H9 (cell line): Measurements from ENCODE around the gene RALGDS. TPM values are rescaled to one million over a fixed set of nuclear protein-coding genes. Genes with fewer than 3 reads are reported as not detected.

Experiments used
- DNase-seq: peaks from one replicate; pipeline ENCODE4 v3.0.0-alpha.2; 2017
- H2AFZ ChIP-seq: one replicate; pipeline ENCODE4 v1.6.1; 2013; ENCODE audit warnings: mild to moderate bottlenecking, low read length, control low read depth, moderate library complexity
- H2AK5ac ChIP-seq: 2 replicates; pipeline ENCODE4 v1.6.1; 2013; ENCODE audit warnings: low read length, control low read depth, mixed read lengths; ENCODE audit not compliant: insufficient read length
- H2BK120ac ChIP-seq: one replicate; pipeline ENCODE4 v1.6.1; 2013; ENCODE audit warnings: low read depth, mild to moderate bottlenecking, low read length, control low read depth, inconsistent platforms; ENCODE audit not compliant: poor library complexity, severe bottlenecking
- H2BK12ac ChIP-seq: 2 replicates; pipeline ENCODE4 v1.6.1; 2013; ENCODE audit warnings: low read length, control low read depth, mixed read lengths, low read depth; ENCODE audit not compliant: insufficient read length
- H2BK15ac ChIP-seq: 2 replicates; pipeline ENCODE4 v1.6.1; 2013; ENCODE audit warnings: low read depth, low read length, control low read depth
- H2BK20ac ChIP-seq: one replicate; pipeline ENCODE4 v1.6.1; 2013; ENCODE audit warnings: low read depth, mild to moderate bottlenecking, low read length, control low read depth, inconsistent platforms; ENCODE audit not compliant: poor library complexity, severe bottlenecking
- H2BK5ac ChIP-seq: 2 replicates; pipeline ENCODE4 v1.6.1; 2013; ENCODE audit warnings: low read length, control low read depth, mixed read lengths; ENCODE audit not compliant: insufficient read length
- H3K14ac ChIP-seq: 2 replicates; pipeline ENCODE4 v1.6.1; 2013; ENCODE audit warnings: low read length, control low read depth; ENCODE audit not compliant: insufficient read depth
- H3K18ac ChIP-seq: 2 replicates; pipeline ENCODE4 v1.6.1; 2013; ENCODE audit warnings: low read depth, mild to moderate bottlenecking, mixed read lengths, low read length, control low read depth; ENCODE audit not compliant: insufficient read length
- H3K23ac ChIP-seq: 2 replicates; pipeline ENCODE4 v1.6.1; 2013; ENCODE audit warnings: low read length, control low read depth, mixed read lengths, low read depth; ENCODE audit not compliant: insufficient read length
- H3K23me2 ChIP-seq: 2 replicates; pipeline ENCODE4 v1.6.1; 2013; ENCODE audit warnings: low read depth, mild to moderate bottlenecking, mixed read lengths, low read length, control low read depth; ENCODE audit not compliant: insufficient read length, poor library complexity, severe bottlenecking
- H3K27ac ChIP-seq: 2 replicates; pipeline ENCODE4 v1.5.1; 2013; ENCODE audit warnings: low read length, control low read depth, mixed read lengths, low read depth; ENCODE audit not compliant: insufficient read length
- H3K27me3 ChIP-seq: 2 replicates; pipeline ENCODE4 v1.6.1; 2013; ENCODE audit warnings: low read length, control low read depth, inconsistent platforms; ENCODE audit not compliant: insufficient read depth
- H3K4ac ChIP-seq: 2 replicates; pipeline ENCODE4 v1.6.1; 2013; ENCODE audit warnings: low read depth, mild to moderate bottlenecking, control low read depth, inconsistent platforms, low read length, moderate library complexity
- H3K4me1 ChIP-seq: 2 replicates; pipeline ENCODE4 v1.6.1; 2013; ENCODE audit warnings: low read length, control low read depth, inconsistent platforms; ENCODE audit not compliant: insufficient read depth
- H3K4me2 ChIP-seq: 2 replicates; pipeline ENCODE4 v1.6.1; 2013; ENCODE audit warnings: low read length, control low read depth, mixed read lengths; ENCODE audit not compliant: insufficient read length, insufficient read depth
- H3K56ac ChIP-seq: 2 replicates; pipeline ENCODE4 v1.6.1; 2013; ENCODE audit warnings: low read depth, mild to moderate bottlenecking, mixed read lengths, low read length, control low read depth; ENCODE audit not compliant: insufficient read length
- H3K79me1 ChIP-seq: 2 replicates; pipeline ENCODE4 v1.6.1; 2013; ENCODE audit warnings: low read depth, mild to moderate bottlenecking, moderate library complexity, low read length, control low read depth, inconsistent platforms; ENCODE audit not compliant: insufficient read depth, poor library complexity, severe bottlenecking
- H3K79me2 ChIP-seq: 2 replicates; pipeline ENCODE4 v1.6.1; 2013; ENCODE audit warnings: low read length, control low read depth, inconsistent platforms; ENCODE audit not compliant: insufficient read depth
- H3K9ac ChIP-seq: 2 replicates; pipeline ENCODE4 v1.6.1; 2013; ENCODE audit warnings: low read length, control low read depth, mixed read lengths; ENCODE audit not compliant: insufficient read length; ENCODE audit errors: extremely low read depth
- H3K9me3 ChIP-seq: one replicate; pipeline ENCODE4 v1.6.1; 2013; ENCODE audit warnings: low read depth, low read length, inconsistent platforms; ENCODE audit not compliant: control insufficient read depth
- H3T11ph ChIP-seq: one replicate; pipeline ENCODE4 v1.6.1; 2013; ENCODE audit warnings: mild to moderate bottlenecking, low read length, control low read depth, inconsistent platforms
- H4K20me1 ChIP-seq: one replicate; pipeline ENCODE4 v1.6.1; 2013; ENCODE audit not compliant: control insufficient read depth, insufficient read length, insufficient read depth
- H4K5ac ChIP-seq: 2 replicates; pipeline ENCODE4 v1.6.1; 2013; ENCODE audit warnings: low read depth, mild to moderate bottlenecking, mixed read lengths, low read length, control low read depth; ENCODE audit not compliant: insufficient read length
- H4K8ac ChIP-seq: replicated peaks from 2 replicates; pipeline ENCODE4 v1.6.1; 2013; ENCODE audit warnings: low read length, control low read depth, mixed read lengths, low read depth; ENCODE audit not compliant: insufficient read length
- H4K91ac ChIP-seq: 2 replicates; pipeline ENCODE4 v1.6.1; 2013; ENCODE audit warnings: low read depth, mild to moderate bottlenecking, moderate library complexity, mixed read lengths, low read length, control low read depth; ENCODE audit not compliant: insufficient read length
- H3K27ac Mint-ChIP-seq, 3 experiments: 2 replicates in 2 of 3; 3 replicates in 1 of 3; pipeline ENCODE4 v1.8.0; 2020 to 2021; ENCODE audit warnings: mixed read lengths in 3 of 3, mild to moderate bottlenecking in 1 of 3, moderate library complexity in 1 of 3
- H3K27me3 Mint-ChIP-seq: 2 replicates; pipeline ENCODE4 v1.8.0; 2021; ENCODE audit warnings: low read depth, mild to moderate bottlenecking, moderate library complexity, mixed read lengths
- H3K36me3 Mint-ChIP-seq, 3 experiments: 2 replicates in 2 of 3; 3 replicates in 1 of 3; pipeline ENCODE4 v1.8.0; 2020 to 2021; ENCODE audit warnings: low read depth in 3 of 3, mixed read lengths in 3 of 3; ENCODE audit not compliant: insufficient read depth in 1 of 3
- H3K4me1 Mint-ChIP-seq, 2 experiments: 2 replicates each; pipeline ENCODE4 v1.8.0; 2020; ENCODE audit warnings: mixed read lengths in 2 of 2
- H3K4me3 Mint-ChIP-seq, 2 experiments: 2 replicates in 1 of 2; 3 replicates in 1 of 2; pipeline ENCODE4 v1.8.0; 2020 to 2021; ENCODE audit warnings: mild to moderate bottlenecking in 2 of 2, mixed read lengths in 2 of 2, moderate library complexity in 1 of 2
- H3K9me3 Mint-ChIP-seq, 2 experiments: 2 replicates in 1 of 2; 3 replicates in 1 of 2; pipeline ENCODE4 v1.8.0; 2020; ENCODE audit warnings: mild to moderate bottlenecking in 2 of 2, mixed read lengths in 2 of 2, moderate library complexity in 1 of 2
- WGBS: extraction: QIAGEN DNeasy Blood & Tissue Kit; methylation state at CpG from one replicate; pipeline ENCODE4 v1.1.7; 2013; ENCODE audit warnings: missing lambda C conversion rate, low lambda C conversion rate, mixed read lengths; ENCODE audit not compliant: insufficient read length; ENCODE audit errors: extremely low coverage; 5-methylcytosine and 5-hydroxymethylcytosine counted together
- total RNA-seq: library from RNA; stranded (reverse); gene quantifications from 2 replicates; pipeline ENCODE4 v1.2.1, GENCODE V29; 2021
- TF ChIP-seq, protein P1 (sequence below): fragments of 200-600 bp; sonication (generic); conservative IDR thresholded peaks from 3 replicates; pipeline ENCODE4 v1.8.0; 2021; ENCODE audit warnings: antibody characterized with exemption, mild to moderate bottlenecking

Gene RALGDS
- total RNA-seq, 1 experiment from 2014 or later: 21.3 TPM

DNA sequence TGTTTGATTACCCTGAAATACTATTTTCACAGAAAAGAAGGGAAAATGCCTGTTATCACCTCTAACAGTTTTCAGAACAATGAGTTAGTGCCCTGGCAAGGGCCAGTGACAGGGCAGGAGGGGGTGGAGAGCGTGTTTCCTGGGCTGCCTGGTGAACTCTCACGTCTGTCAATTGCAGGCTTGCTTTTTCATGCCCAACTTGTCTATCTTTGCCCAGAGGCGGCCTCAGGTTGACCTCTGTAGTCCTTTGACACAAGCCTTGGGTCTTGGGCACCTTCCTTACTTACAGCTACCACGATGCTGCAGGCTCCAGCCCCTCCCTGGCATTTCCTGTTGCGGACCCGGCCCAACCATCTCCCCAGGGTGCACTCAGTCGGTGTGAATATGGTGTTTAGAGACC is 61.4 kb downstream of the RALGDS start:
- no CpG with 5 or more reads among the region's 7 CpGs for whole genome bisulfite sequencing
- Histone ChIP-seq H2BK120ac (no peak overlapping the region), H4K8ac (no peak overlapping the region), H3K4ac (no peak overlapping the region), H3K56ac (no peak overlapping the region), H3K79me2 (no peaks in the 10 kb centered on the region), H3T11ph (no peak overlapping the region), H3K9me3 (no peaks in the 10 kb centered on the region), H3K79me1 (no peaks in the 10 kb centered on the region), H3K27me3 (no peaks in the 10 kb centered on the region), H3K23ac (no peak overlapping the region), H2AK5ac (no peak overlapping the region), H2BK20ac (no peak overlapping the region), H4K91ac (no peak overlapping the region), H3K14ac (no peak overlapping the region), H3K27ac (no peak overlapping the region), H3K4me2 (no peak overlapping the region), H3K4me1 (peaks cover 2% of the 10 kb centered on the region; the same call in 1 of the 2 replicates), H3K18ac (no peak overlapping the region), H4K20me1 (peaks cover 3% of the 10 kb centered on the region), H4K5ac (no peak overlapping the region), H2AFZ (no peak overlapping the region), H3K23me2 (no peaks in the 10 kb centered on the region), H3K9ac (no peak overlapping the region), H2BK12ac (no peak overlapping the region), H2BK5ac (no peak overlapping the region), H2BK15ac (no peak overlapping the region)
- TF ChIP-seq, protein P1, sequence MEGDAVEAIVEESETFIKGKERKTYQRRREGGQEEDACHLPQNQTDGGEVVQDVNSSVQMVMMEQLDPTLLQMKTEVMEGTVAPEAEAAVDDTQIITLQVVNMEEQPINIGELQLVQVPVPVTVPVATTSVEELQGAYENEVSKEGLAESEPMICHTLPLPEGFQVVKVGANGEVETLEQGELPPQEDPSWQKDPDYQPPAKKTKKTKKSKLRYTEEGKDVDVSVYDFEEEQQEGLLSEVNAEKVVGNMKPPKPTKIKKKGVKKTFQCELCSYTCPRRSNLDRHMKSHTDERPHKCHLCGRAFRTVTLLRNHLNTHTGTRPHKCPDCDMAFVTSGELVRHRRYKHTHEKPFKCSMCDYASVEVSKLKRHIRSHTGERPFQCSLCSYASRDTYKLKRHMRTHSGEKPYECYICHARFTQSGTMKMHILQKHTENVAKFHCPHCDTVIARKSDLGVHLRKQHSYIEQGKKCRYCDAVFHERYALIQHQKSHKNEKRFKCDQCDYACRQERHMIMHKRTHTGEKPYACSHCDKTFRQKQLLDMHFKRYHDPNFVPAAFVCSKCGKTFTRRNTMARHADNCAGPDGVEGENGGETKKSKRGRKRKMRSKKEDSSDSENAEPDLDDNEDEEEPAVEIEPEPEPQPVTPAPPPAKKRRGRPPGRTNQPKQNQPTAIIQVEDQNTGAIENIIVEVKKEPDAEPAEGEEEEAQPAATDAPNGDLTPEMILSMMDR: no peak
- Mint-ChIP-seq H3K27me3 (no peaks in the 10 kb centered on the region), H3K9me3 (no peaks in the 10 kb centered on the region; a peak in 1 of 5 replicates), H3K4me3 (no peak overlapping the region), H3K4me1 (peaks cover 28 to 29% of the 10 kb centered on the region in 2 experiments), H3K27ac (no peak overlapping the region), H3K36me3 (peaks cover 19 to 35% (median 33%) of the 10 kb centered on the region in 3 experiments; a peak in 6 of 7 replicates)
- DNase-seq: no peak
